CD4-positive, alpha-beta T cell treated with Interleukin-4 for 1 hour (primary cell): ENCODE data around the gene LRRC28.
A peak's percentile ranks its signal among the peaks of the same experiment; 100 is the strongest.

Experiments used
- DNase-seq, 2 donors: peaks; one replicate each; pipeline ENCODE4 v3.0.0-alpha.2; 2020 to 2022

The LRRC28 gene

GRCh38 chr15:99424131-99424571, 172.9 kb downstream of the LRRC28 start:
- no peak for DNase-seq

GRCh38 chr15:99424978-99425656, 173.8 kb downstream of the LRRC28 start:
- peak; percentile 32 to 56 for DNase-seq

GRCh38 chr15:99425657-99426301, 174.5 kb downstream of the LRRC28 start:
- DNase-seq = no peak

GRCh38 chr15:99426431-99427105, 175.3 kb downstream of the LRRC28 start:
- DNase-seq = no peak

- DNase-seq = no peak
Measured at GRCh38 chr15:99427210-99427609, 175.9 kb downstream of the LRRC28 start.

GRCh38 chr15:99427668-99428361, 176.5 kb downstream of the LRRC28 start:
- DNase-seq = no peak

GRCh38 chr15:99429681-99430081, 178.4 kb downstream of the LRRC28 start:
- no peak for DNase-seq

GRCh38 chr15:99430881-99431401, 179.7 kb downstream of the LRRC28 start:
- no peak for DNase-seq

GRCh38 chr15:99431661-99432091, 180.4 kb downstream of the LRRC28 start:
- DNase-seq = no peak

- DNase-seq = no peak
Measured at GRCh38 chr15:99432271-99433025, 181.2 kb downstream of the LRRC28 start.

GRCh38 chr15:99433026-99433756, 181.9 kb downstream of the LRRC28 start:
- peak; percentile 7 to 54 for DNase-seq

- no peak for DNase-seq
Measured at GRCh38 chr15:99433757-99434450, 182.6 kb downstream of the LRRC28 start.

- DNase-seq = no peak
Measured at GRCh38 chr15:99434506-99435112, 183.3 kb downstream of the LRRC28 start.

- no peak for DNase-seq
Measured at GRCh38 chr15:99435113-99435695, 183.9 kb downstream of the LRRC28 start.

GRCh38 chr15:99435877-99436541, 184.7 kb downstream of the LRRC28 start:
- no peak for DNase-seq

- DNase-seq = no peak
Measured at GRCh38 chr15:99436542-99437314, 185.4 kb downstream of the LRRC28 start.

- DNase-seq = no peak
Measured at GRCh38 chr15:99437315-99438223, 186.3 kb downstream of the LRRC28 start.

- no peak for DNase-seq
Measured at GRCh38 chr15:99438224-99438585, 186.9 kb downstream of the LRRC28 start.
